OCI-LY7 (cell line): ENCODE results near the gene CCL25.

Source experiments
- CTCF ChIP-seq: fragments of 200-600 bp; sonication (generic); conservative IDR thresholded peaks from 2 replicates; pipeline ENCODE4 v1.5.1; 2014; ENCODE audit warnings: mild to moderate bottlenecking, antibody characterized with exemption, low read length, moderate library complexity, mixed read lengths
- EZH2phosphoT487 ChIP-seq: fragments of 200-600 bp; sonication (generic); IDR thresholded peaks from 2 replicates; pipeline ENCODE4 v1.6.1; 2018; ENCODE audit warnings: low read depth, borderline replicate concordance, mild to moderate bottlenecking, mixed run types, antibody characterized with exemption, low read length, moderate library complexity, mixed read lengths

- TF ChIP-seq EZH2phosphoT487, result no peak
- no peak for TF ChIP-seq CTCF
These were observed 34.3 kb downstream of the CCL25 start for GRCh38 chr19:8086849-8087248.
